HUDEP-2 (cell line): ENCODE measurements around the gene GAL3ST3.

Experiments used
- DNase-seq, 76 experiments: peaks; one replicate each; lab custom pipeline; 2025; ENCODE audit not compliant: unreplicated experiment in 76 of 76; lab: John Stamatoyannopoulos, UW

The GAL3ST3 gene

DNA sequence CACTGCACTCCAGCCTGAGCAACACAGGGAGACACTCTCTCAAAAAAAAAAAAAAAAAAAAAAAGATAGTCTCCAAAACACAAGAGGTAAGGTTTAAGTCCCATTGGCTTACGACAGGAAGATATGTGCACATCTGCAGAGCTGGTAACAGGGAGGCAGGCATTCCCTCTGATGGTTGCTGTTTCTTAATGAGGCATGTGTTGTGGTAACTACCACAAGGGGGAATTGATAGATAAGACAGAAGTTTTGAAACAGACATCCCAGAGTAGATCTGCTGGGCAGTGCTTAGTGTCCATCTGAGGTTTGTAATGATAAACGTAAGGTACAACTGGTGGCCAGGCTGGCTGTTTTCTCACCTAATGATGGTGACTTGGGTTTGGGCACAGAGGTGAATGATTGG is 51.7 kb downstream of the GAL3ST3 start:
- DNase-seq, result peak in 4 of 76 experiments; percentile 3 to 27 (median 14)

DNA sequence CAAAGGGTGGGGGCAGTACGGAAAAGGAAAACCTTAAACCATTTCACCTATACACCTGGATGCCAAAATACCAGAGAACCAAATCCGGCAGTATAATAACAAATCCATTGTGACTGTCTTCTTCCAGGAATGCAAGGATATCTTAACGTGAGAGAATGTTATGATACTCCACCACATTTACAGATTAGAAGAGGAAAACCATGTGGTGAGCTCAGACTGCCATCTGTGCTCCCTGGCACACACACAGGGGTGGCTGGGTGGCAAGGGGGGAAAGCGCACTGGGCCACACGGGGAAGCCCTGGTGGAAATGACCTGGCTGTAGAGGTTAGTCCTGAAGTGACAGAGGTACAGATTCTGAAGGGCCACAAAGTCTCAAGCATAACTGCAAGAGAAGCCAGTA is 56.9 kb downstream of the GAL3ST3 start:
- no peak for DNase-seq
